GM23248 (cell line): ENCODE data around the gene FRMD3. TPM values are rescaled to one million over a fixed set of nuclear protein-coding genes. Genes with fewer than 3 reads are reported as not detected.

Source experiments
- DNase-seq: peaks from one replicate; pipeline ENCODE4 v3.0.0-alpha.2; 2015
- H2AFZ ChIP-seq: fragments of 200-600 bp; sonication (generic); 2 replicates; pipeline ENCODE4 v1.6.1; 2016; ENCODE audit warnings: antibody characterized with exemption
- H3F3A ChIP-seq: fragments of 200-600 bp; sonication (generic); 2 replicates; pipeline ENCODE4 v1.6.1; 2016; ENCODE audit warnings: mild to moderate bottlenecking, antibody characterized with exemption, mixed run types; ENCODE audit not compliant: insufficient read depth
- H3K27ac ChIP-seq: fragments of 200-600 bp; sonication (generic); 2 replicates; pipeline ENCODE4 v1.5.1; 2016; ENCODE audit warnings: mild to moderate bottlenecking
- H3K27me3 ChIP-seq: fragments of 200-600 bp; sonication (generic); replicated peaks from 2 replicates; pipeline ENCODE4 v1.6.1; 2016; ENCODE audit warnings: mild to moderate bottlenecking; ENCODE audit not compliant: insufficient read depth
- H3K36me3 ChIP-seq: fragments of 200-600 bp; sonication (generic); 2 replicates; pipeline ENCODE4 v1.6.1; 2016; ENCODE audit warnings: low read depth, mild to moderate bottlenecking
- H3K4me1 ChIP-seq: fragments of 200-600 bp; sonication (generic); 2 replicates; pipeline ENCODE4 v1.6.1; 2016; ENCODE audit warnings: mild to moderate bottlenecking; ENCODE audit not compliant: insufficient read depth
- H3K4me2 ChIP-seq: fragments of 200-600 bp; sonication (generic); one replicate; pipeline ENCODE4 v1.6.1; 2016; ENCODE audit warnings: mild to moderate bottlenecking; ENCODE audit not compliant: unreplicated experiment
- H3K4me3 ChIP-seq: fragments of 200-600 bp; sonication (generic); 2 replicates; pipeline ENCODE4 v1.5.1; 2016; ENCODE audit warnings: mild to moderate bottlenecking
- H3K79me2 ChIP-seq: fragments of 200-600 bp; sonication (generic); 2 replicates; pipeline ENCODE4 v1.6.1; 2016; ENCODE audit warnings: mild to moderate bottlenecking; ENCODE audit not compliant: insufficient read depth
- H3K9ac ChIP-seq: fragments of 200-600 bp; sonication (generic); 2 replicates; pipeline ENCODE4 v1.6.1; 2016; ENCODE audit warnings: mild to moderate bottlenecking
- H3K9me2 ChIP-seq: fragments of 200-600 bp; sonication (generic); 2 replicates; pipeline ENCODE4 v1.6.1; 2016; ENCODE audit warnings: mixed run types, mild to moderate bottlenecking, moderate library complexity; ENCODE audit not compliant: insufficient read depth
- H3K9me3 ChIP-seq: fragments of 200-600 bp; sonication (generic); one replicate; pipeline ENCODE4 v1.6.1; 2017; ENCODE audit warnings: low read depth
- H4K20me1 ChIP-seq: fragments of 200-600 bp; sonication (generic); 2 replicates; pipeline ENCODE4 v1.6.0; 2016; ENCODE audit not compliant: insufficient read depth
- EZH2 ChIP-seq: fragments of 200-600 bp; sonication (generic); IDR thresholded peaks from 2 replicates; pipeline ENCODE4 v1.6.1; 2018; ENCODE audit warnings: antibody characterized with exemption, mild to moderate bottlenecking; ENCODE audit not compliant: insufficient read depth, poor library complexity, severe bottlenecking
- EZH2phosphoT487 ChIP-seq: fragments of 200-600 bp; sonication (generic); IDR thresholded peaks from 2 replicates; pipeline ENCODE4 v1.6.1; 2018; ENCODE audit warnings: antibody characterized with exemption, moderate library complexity, mild to moderate bottlenecking, low read depth; ENCODE audit not compliant: insufficient read depth
- WGBS, 2 experiments: methylation state at CpG; one replicate each; pipeline ENCODE4 v1.1.6; 2015 to 2017; ENCODE audit warnings: low lambda C conversion rate in 2 of 2, low coverage in 1 of 2; ENCODE audit errors: missing lambda C conversion rate in 2 of 2; 5-methylcytosine and 5-hydroxymethylcytosine counted together
- in situ Hi-C: fragments of 300-500 bp; cut with MboI; formaldehyde crosslinking; loops from 2 replicates; pipeline ENCODE4 v1.15.0; 2020
- polyA plus RNA-seq: library from polyadenylated mRNA; unstranded; fragments of >200 nt; fragmentation: Nextera tagmentation; extraction: Ambion mirVana; gene quantifications from 2 replicates; pipeline ENCODE4 v1.2.1, GENCODE V29; 2016
- small RNA-seq: library from RNA; depleted of rRNA; stranded (forward); fragments of <200 nt; gene quantifications from one replicate; pipeline ENCODE3, GENCODE V24; 2014; ENCODE audit warnings: low read depth, low replicate concordance
- total RNA-seq: library from RNA; depleted of rRNA; stranded (reverse); fragments of >200 nt; shearing (Covaris generic); gene quantifications from 2 replicates; pipeline ENCODE4 v1.2.3, GENCODE V29; 2014; rRNA removed

Gene FRMD3
- total and polyA plus RNA-seq, 2 experiments from 2014 or later = 0.32 to 0.66 TPM

DNA sequence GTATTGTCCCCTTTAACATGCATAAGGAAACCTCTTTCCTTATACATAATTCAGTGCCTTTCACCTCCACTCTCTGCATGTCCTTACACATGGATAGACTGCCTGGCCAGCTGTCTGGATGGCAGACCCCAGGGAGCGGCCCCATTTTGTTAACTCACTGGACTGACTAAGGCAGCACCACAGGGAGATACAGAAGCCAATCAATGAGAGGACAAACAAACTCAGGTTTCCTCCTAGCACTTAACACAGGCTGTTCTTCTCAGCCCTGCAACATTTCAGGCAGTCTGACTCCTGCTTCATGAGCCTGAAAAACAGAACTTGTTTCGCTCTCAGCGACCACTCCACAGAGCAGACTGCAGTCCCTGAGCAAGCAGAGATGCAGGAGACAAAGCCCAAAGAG lies 339.8 kb downstream of the FRMD3 start:
- in situ Hi-C loops = no loop called here
- Histone ChIP-seq H3K27ac (no peak overlapping the region), H3K36me3 (no peaks in the 10 kb centered on the region), H3K9me2 (no peaks in the 10 kb centered on the region), H3K27me3 (peaks cover 34% of the 10 kb centered on the region), H3K4me1 (no peaks in the 10 kb centered on the region), H3K79me2 (no peaks in the 10 kb centered on the region), H3K9me3 (no peaks in the 10 kb centered on the region), H2AFZ (no peak overlapping the region), H3K4me3 (no peak overlapping the region), H3K4me2 (no peak overlapping the region), H3K9ac (no peak overlapping the region), H4K20me1 (no peaks in the 10 kb centered on the region), H3F3A (no peaks in the 10 kb centered on the region)
- no peak for DNase-seq
- TF ChIP-seq EZH2phosphoT487 = no peak
- no peak for TF ChIP-seq EZH2
- WGBS, 2 experiments = 65 to 66% methylated on average over 3 of the region's 3 CpGs

DNA sequence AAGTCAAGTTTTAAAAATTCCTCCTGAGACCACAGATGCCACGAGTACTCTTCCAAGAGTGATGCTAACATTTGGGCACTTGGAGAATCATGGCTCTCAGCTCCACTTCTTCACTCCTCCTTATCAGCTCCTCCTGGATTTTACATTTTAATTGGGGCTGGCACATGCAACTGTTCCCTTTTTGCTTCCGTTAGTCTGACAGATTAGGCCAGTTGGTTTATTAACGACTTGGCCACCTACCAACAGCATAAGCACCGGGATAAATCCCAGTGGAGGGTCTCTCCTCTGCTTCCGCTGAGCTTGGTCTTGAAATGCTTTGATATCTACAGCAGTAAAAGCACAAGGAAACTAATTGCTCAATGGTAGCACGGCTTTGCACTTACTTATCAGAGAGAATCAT lies 340.6 kb downstream of the FRMD3 start:
- TF ChIP-seq EZH2phosphoT487 = no peak
- TF ChIP-seq EZH2 = no peak
- H3K4me2 ChIP-seq = no peak overlapping the region
- H3K4me3 ChIP-seq = no peak overlapping the region
- no peak overlapping the region for H2AFZ ChIP-seq
- in situ Hi-C loops = no loop called here
- H3K79me2 ChIP-seq = no peaks in the 10 kb centered on the region
- no peak for DNase-seq
- no peak overlapping the region for H3K9ac ChIP-seq
- H3K27ac ChIP-seq = no peak overlapping the region
- no peaks in the 10 kb centered on the region for H3K9me2 ChIP-seq
- H3K4me1 ChIP-seq = no peaks in the 10 kb centered on the region
- WGBS, 2 experiments = 18 to 23% methylated on average over 6 of the region's 6 CpGs
- peaks cover 34% of the 10 kb centered on the region for H3K27me3 ChIP-seq
- H3K36me3 ChIP-seq = no peaks in the 10 kb centered on the region
- no peaks in the 10 kb centered on the region for H3F3A ChIP-seq
- H4K20me1 ChIP-seq = no peaks in the 10 kb centered on the region
- H3K9me3 ChIP-seq = no peaks in the 10 kb centered on the region

DNA sequence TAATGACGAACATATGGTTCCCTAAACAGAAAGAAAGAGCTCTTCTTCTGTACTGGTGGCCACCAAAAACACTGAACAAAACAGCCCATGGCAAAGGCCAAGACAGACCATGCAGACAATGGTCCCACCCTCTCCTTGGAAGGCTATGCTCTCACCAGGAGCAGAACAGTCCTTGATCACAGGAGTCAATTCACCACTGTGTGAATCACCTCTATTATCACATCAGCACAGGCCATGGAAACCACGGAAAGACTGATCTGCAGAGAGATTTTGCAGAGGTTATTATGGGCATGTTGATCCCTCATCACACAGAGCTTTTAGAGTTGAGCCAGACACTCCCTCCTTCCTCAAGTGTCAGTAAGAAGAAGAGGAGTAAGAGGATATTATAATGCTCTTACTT lies 341.3 kb downstream of the FRMD3 start:
- Histone ChIP-seq H4K20me1 (no peaks in the 10 kb centered on the region), H3K27me3 (peaks cover 34% of the 10 kb centered on the region), H3K4me2 (no peak overlapping the region), H3K36me3 (no peaks in the 10 kb centered on the region), H2AFZ (no peak overlapping the region), H3K4me3 (no peak overlapping the region), H3K9ac (no peak overlapping the region), H3K4me1 (no peaks in the 10 kb centered on the region), H3K9me2 (no peaks in the 10 kb centered on the region), H3K27ac (no peak overlapping the region), H3F3A (no peaks in the 10 kb centered on the region), H3K9me3 (no peaks in the 10 kb centered on the region), H3K79me2 (no peaks in the 10 kb centered on the region)
- DNase-seq = no peak
- WGBS, 2 experiments = 28 to 37% methylated on average over 2 of the region's 2 CpGs
- TF ChIP-seq EZH2 (no peak), EZH2phosphoT487 (no peak)
- in situ Hi-C loops = no loop called here

Small RNA genes lying within 50 kb of the gene (small RNA-seq; reads per million reads assigned to genes)
- not detected for gene AL137847.3
- gene RN7SKP242 = not detected
- gene RNU4-29P = not detected

Other genes with a start within 250 kb of the FRMD3 start
- 1.0 and 1.6 TPM in 2 replicates for gene IDNK, start 84.7 kb upstream of the FRMD3 start, total RNA-seq
- gene IDNK, start 84.7 kb upstream of the FRMD3 start, polyA plus RNA-seq = 4.8 and 5.9 TPM in 2 replicates
- 92.7 and 107 TPM in 2 replicates for gene UBQLN1, start 169.6 kb upstream of the FRMD3 start, total RNA-seq
- gene UBQLN1, start 169.6 kb upstream of the FRMD3 start, polyA plus RNA-seq = 103 TPM in 2 replicates